ENCODE measurements around the gene MYOM3. TPM values are rescaled to one million over a fixed set of nuclear protein-coding genes. Genes with fewer than 3 reads are reported as not detected.
"Not testable (repeated sequence)": the region's sequence is repeated elsewhere in the genome, so short reads cannot be mapped to it uniquely, and the experiment has no call there.

MYOM3 gene
- polyA plus RNA-seq, 10 donors, result 221 to 445 (median 363) TPM

- DNase-seq, result no peak
These were observed 36.9 kb downstream of the MYOM3 start for GRCh38 chr1:24074817-24075589.

GRCh38 chr1:24074196-24074595 lies 37.7 kb downstream of the MYOM3 start:
- DNase-seq, result no peak

GRCh38 chr1:24071941-24072340 lies 40.0 kb downstream of the MYOM3 start:
- DNase-seq, result no peak

- DNase-seq, result peak; percentile 71 to 80 (median 72)
These were observed 41.0 kb downstream of the MYOM3 start for GRCh38 chr1:24070821-24071393.

GRCh38 chr1:24069817-24070216 lies 42.1 kb downstream of the MYOM3 start:
- DNase-seq, result no peak

- DNase-seq, result no peak
These were observed 44.0 kb downstream of the MYOM3 start for GRCh38 chr1:24067978-24068377.

- DNase-seq, result no peak
These were observed 46.6 kb downstream of the MYOM3 start for GRCh38 chr1:24065304-24065703.

- DNase-seq, result no peak
These were observed 49.7 kb downstream of the MYOM3 start for GRCh38 chr1:24062221-24062620.

- DNase-seq, result no peak
These were observed 51.5 kb downstream of the MYOM3 start for GRCh38 chr1:24060482-24060881.

GRCh38 chr1:24058671-24059455 lies 53.1 kb downstream of the MYOM3 start:
- no peak for DNase-seq

GRCh38 chr1:24057171-24057570 lies 54.8 kb downstream of the MYOM3 start:
- DNase-seq, result no peak

GRCh38 chr1:24055681-24056080 lies 56.3 kb downstream of the MYOM3 start:
- DNase-seq, result no peak

- peak in 1 of 3 donors; percentile 23 for DNase-seq
These were observed 59.7 kb downstream of the MYOM3 start for GRCh38 chr1:24052220-24052619.

GRCh38 chr1:24051206-24051945 lies 60.6 kb downstream of the MYOM3 start:
- DNase-seq, result no peak

- DNase-seq, result no peak
These were observed 62.2 kb downstream of the MYOM3 start for GRCh38 chr1:24049733-24050132.

GRCh38 chr1:24048894-24049293 lies 63.0 kb downstream of the MYOM3 start:
- not testable (repeated sequence) for DNase-seq

- DNase-seq, result no peak
These were observed 63.6 kb downstream of the MYOM3 start for GRCh38 chr1:24048205-24048869.

GRCh38 chr1:24047110-24047477 lies 64.8 kb downstream of the MYOM3 start:
- peak in 1 of 3 donors; percentile 39 for DNase-seq

GRCh38 chr1:24045771-24046170 lies 66.2 kb downstream of the MYOM3 start:
- no peak for DNase-seq

- not testable (repeated sequence) for DNase-seq
These were observed 67.3 kb downstream of the MYOM3 start for GRCh38 chr1:24044672-24045071.

- DNase-seq, result no peak
These were observed 68.4 kb downstream of the MYOM3 start for GRCh38 chr1:24043345-24044032.
